K562 (cell line): ENCODE measurements around the gene YTHDF1. TPM values are rescaled to one million over a fixed set of nuclear protein-coding genes. Genes with fewer than 3 reads are reported as not detected.

ENCODE experiments used
- ATAC-seq: fragments of 200-7000 bp; cut with Tn5 transposase; 3 replicates; pipeline ENCODE4 v1.9.1; 2020; ENCODE audit warnings: moderate library complexity
- BruUV-seq: library from RNA; stranded (reverse); fragments of 400-500 nt; replicated peaks from 2 replicates; lab custom pipeline; 2021; lab: Mats Ljungman, UMichigan
- CTCF ChIA-PET: fragments of 300-600 bp; formaldehyde crosslinking; extraction: SDS; loops from one replicate; lab custom pipeline; 2021; ENCODE audit warnings: low intra/inter-chr PET ratio; lab: Yijun Ruan, JAX
- POLR2A ChIA-PET: fragments of 300-600, 350-650 bp; sonication (Branson Sonifier 250); formaldehyde crosslinking; extraction: SDS; loops from one replicate; lab custom pipeline; 2021; ENCODE audit warnings: antibody characterized with exemption, inconsistent platforms; lab: Yijun Ruan, JAX
- DNase-seq, 4 experiments: peaks; one replicate each; pipeline versions ENCODE4 v3.0.0 to v3.0.0-alpha.2; 2011 to 2018; ENCODE audit warnings: low spot score in 3 of 4, mixed read lengths in 3 of 4; ENCODE audit errors: extremely low read depth in 1 of 4
- FAIRE-seq: peaks from 2 replicates; lab custom pipeline; 2011; peaks lifted over from hg19 to GRCh38; lab: Jason Lieb, UNC
- H2AFZ ChIP-seq: 2 replicates; pipeline ENCODE4 v1.6.0; 2011; ENCODE audit warnings: low read depth, low read length, control low read depth, inconsistent platforms
- H3K27ac ChIP-seq: fragments of 200-600 bp; 3 replicates; pipeline ENCODE4 v1.8.0; 2011; ENCODE audit warnings: low read depth, mild to moderate bottlenecking, control low read depth, inconsistent platforms, low read length, moderate library complexity, mixed read lengths; ENCODE audit errors: extremely low read depth
- H3K27me3 ChIP-seq, 2 experiments: fragments of 300-600 bp in 1 of 2; 2 replicates in 1 of 2; 3 replicates in 1 of 2; pipeline versions ENCODE4 v1.6.0 to v1.8.0; 2011; ENCODE audit warnings: inconsistent platforms in 2 of 2, low read length in 2 of 2, mild to moderate bottlenecking in 1 of 2, mixed read lengths in 1 of 2, moderate library complexity in 1 of 2; ENCODE audit not compliant: control insufficient read depth in 2 of 2, insufficient read depth in 2 of 2
- H3K36me3 ChIP-seq: fragments of 300-600 bp; 3 replicates; pipeline ENCODE4 v1.8.0; 2011; ENCODE audit warnings: mild to moderate bottlenecking, low read length, inconsistent platforms; ENCODE audit not compliant: control insufficient read depth, insufficient read depth
- H3K4me1 ChIP-seq, 2 experiments: fragments of 200-600 bp in 1 of 2; replicated peaks in 1 of 2; 2 replicates in 1 of 2; 3 replicates in 1 of 2; pipeline versions ENCODE4 v1.5.1 to v1.8.0; 2011; ENCODE audit warnings: inconsistent platforms in 2 of 2, low read length in 2 of 2, mild to moderate bottlenecking in 1 of 2, mixed read lengths in 1 of 2, moderate library complexity in 1 of 2; ENCODE audit not compliant: control insufficient read depth in 2 of 2, insufficient read depth in 2 of 2
- H3K4me2 ChIP-seq: 2 replicates; pipeline ENCODE4 v1.6.1; 2011; ENCODE audit warnings: low read length, control low read depth, inconsistent platforms, mixed read lengths; ENCODE audit not compliant: insufficient read depth
- H3K4me3 ChIP-seq: fragments of 200-600 bp; sonication (generic), shearing (Covaris generic); 2 replicates; pipeline ENCODE4 v1.5.1; 2016; ENCODE audit warnings: control low read depth, inconsistent platforms
- H3K79me2 ChIP-seq: fragments of 200-600 bp; 3 replicates; pipeline ENCODE4 v1.8.0; 2011; ENCODE audit warnings: low read length, inconsistent platforms; ENCODE audit not compliant: control insufficient read depth, insufficient read depth
- H3K9ac ChIP-seq, 2 experiments: 2 replicates each; pipeline versions ENCODE4 v1.6.0 to v1.6.1; 2011; ENCODE audit warnings: low read depth in 2 of 2, low read length in 2 of 2, control low read depth in 1 of 2, inconsistent platforms in 1 of 2, mild to moderate bottlenecking in 1 of 2, mixed read lengths in 1 of 2; ENCODE audit not compliant: insufficient read depth in 1 of 2
- H3K9me1 ChIP-seq: one replicate; pipeline ENCODE4 v1.6.0; 2011; ENCODE audit warnings: inconsistent platforms, mild to moderate bottlenecking, low read length, moderate library complexity; ENCODE audit not compliant: control insufficient read depth, insufficient read depth
- H3K9me3 ChIP-seq: replicated peaks from 2 replicates; pipeline ENCODE4 v1.5.1; 2011; ENCODE audit warnings: low read depth, low read length, inconsistent platforms; ENCODE audit not compliant: control insufficient read depth, insufficient read depth
- H4K20me1 ChIP-seq: replicated peaks from 2 replicates; pipeline ENCODE4 v1.6.1; 2011; ENCODE audit warnings: low read length, inconsistent platforms, mixed read lengths; ENCODE audit not compliant: control insufficient read depth, insufficient read depth
- MNT ChIP-seq, 2 experiments: fragments of 450-650 bp; conservative IDR thresholded peaks; 2 replicates each; pipeline ENCODE4 v1.6.1; 2017; ENCODE audit warnings: mild to moderate bottlenecking in 2 of 2, moderate library complexity in 2 of 2
- SP2 ChIP-seq: IDR thresholded peaks from 2 replicates; pipeline ENCODE4 v1.6.1; 2011; ENCODE audit warnings: mild to moderate bottlenecking, low read depth, low read length, moderate library complexity; ENCODE audit not compliant: poor library complexity, severe bottlenecking; ENCODE audit errors: extremely low read depth
- WGBS: fragments of 100-300 bp; shearing (Covaris generic); methylation state at CpG from one replicate; pipeline ENCODE4 v1.1.6; 2016; ENCODE audit warnings: low coverage, mixed read lengths; ENCODE audit not compliant: insufficient coverage; ENCODE audit errors: missing lambda C conversion rate; 5-methylcytosine and 5-hydroxymethylcytosine counted together
- in situ Hi-C: fragments of 300-500 bp; cut with MboI; formaldehyde crosslinking; loops from 4 replicates; pipeline ENCODE4 v1.15.0; 2018; ENCODE audit warnings: inconsistent platforms, mixed read lengths
- intact Hi-C: fragments of 100-400 bp; cut with micrococcal nuclease; formaldehyde crosslinking; loops from 2 replicates; pipeline ENCODE4 v1.14.2; 2022
- polyA plus RNA-seq, 8 experiments: library from polyadenylated mRNA; depleted of rRNA in 4 of 8; stranded (reverse) in 5 of 8; unstranded in 3 of 8; fragments of >200 nt; fragmentation: Nextera tagmentation in 2 of 8; fragmentation: Illumina TruSeq in 1 of 8; extraction: Ambion mirVana in 2 of 8; extraction: Trizol in 1 of 8; gene quantifications; 2 replicates each; pipeline versions ENCODE4 v1.2.1 to v1.2.3, GENCODE V29; 2011 to 2014; ENCODE audit warnings: inconsistent platforms in 1 of 8, missing spikeins in 1 of 8
- total RNA-seq, 7 experiments: library from RNA; depleted of rRNA in 6 of 7; stranded (reverse); fragments of >200 nt in 6 of 7; fragmentation: Illumina TruSeq in 2 of 7; extraction: Trizol in 2 of 7; gene quantifications; 2 replicates each; pipeline versions ENCODE4 v1.2.1 to v1.2.3, GENCODE V29; 2011 to 2021; ENCODE audit warnings: low replicate concordance in 1 of 7

The YTHDF1 gene
- total and polyA plus RNA-seq, 9 of the 15 experiments (the other 6 are each of a cell fraction or from before 2014, with no cell fraction given) = 10.1 to 42.4 (median 27.8) TPM

- FAIRE-seq (no peak), ATAC-seq (no peak), DNase-seq (no peak)
- Histone ChIP-seq H3K27me3 (peaks cover 24 to 78% of the 10 kb centered on the region in 2 experiments; a peak in 4 of 5 replicates), H3K4me1 (peaks cover 0 to 21% of the 10 kb centered on the region in 2 experiments; a peak in 2 of 5 replicates), H3K79me2 (no peaks in the 10 kb centered on the region), H3K27ac (no peak within 1 kb of the TSS), H2AFZ (no peak within 1 kb of the TSS), H3K9ac (no peak within 1 kb of the TSS), H4K20me1 (0 out of 2 replicates have a peak, but pooled peaks cover 15% of the 10 kb centered on the region), H3K4me2 (no peak within 1 kb of the TSS), H3K9me1 (no peaks in the 10 kb centered on the region), H3K36me3 (no peaks in the 10 kb centered on the region), H3K9me3 (no peaks in the 10 kb centered on the region), H3K4me3 (no peak within 1 kb of the TSS)
- in situ Hi-C loops = no loop called here
- POLR2A ChIA-PET = interaction anchor here (0.6 to 1.1 kb wide), 2 partner anchors 29 to 538 kb away, joined by 3 to 4 read pairs; no protein-coding TSS in a partner anchor
- no peak for TF ChIP-seq SP2
- TF ChIP-seq MNT (conservative IDR thresholded peaks at IDR 0.05) = no peak
- intact Hi-C loops = no loop called here
- CTCF ChIA-PET = no interaction called here
- 7% methylated on average over 4 of the region's 46 CpGs for WGBS
- no TSS peak for BruUV-seq
Measured at GRCh38 chr20:63254232-63254605, 38.3 kb upstream of the YTHDF1 start, which contains the start of gene NKAIN4. NKAIN4 (minus strand) TSS chr20:63254463; CDS start chr20:63254450, 13 bp downstream.
